SK-N-SH (cell line): ENCODE measurements around the gene YY1. TPM values are rescaled to one million over a fixed set of nuclear protein-coding genes. Genes with fewer than 3 reads are reported as not detected.

ENCODE experiments used
- CTCF ChIA-PET: fragments of 300-600, 350-600 bp; formaldehyde crosslinking; extraction: SDS; loops from one replicate; lab custom pipeline; 2021; lab: Yijun Ruan, JAX
- POLR2A ChIA-PET: fragments of 350-600 bp; sonication (Branson Sonifier 250); formaldehyde crosslinking; extraction: SDS; loops from one replicate; lab custom pipeline; 2020; ENCODE audit warnings: antibody characterized with exemption, inconsistent platforms; lab: Yijun Ruan, JAX
- DNase-seq: peaks from one replicate; pipeline ENCODE4 v3.0.0; 2012
- H2AFZ ChIP-seq: fragments of 200-600 bp; sonication (generic); 2 replicates; pipeline ENCODE4 v1.8.1; 2016; ENCODE audit warnings: antibody characterized with exemption, mild to moderate bottlenecking, low read depth
- H3F3A ChIP-seq: fragments of 200-600 bp; sonication (generic); replicated peaks from 2 replicates; pipeline ENCODE3; 2016; ENCODE audit warnings: antibody characterized with exemption, mild to moderate bottlenecking; ENCODE audit not compliant: insufficient read depth
- H3K27ac ChIP-seq, 2 experiments: fragments of 200-500 bp in 1 of 2; fragments of 200-600 bp in 1 of 2; sonication (Bioruptor generic) in 1 of 2; sonication (generic), shearing (Covaris generic) in 1 of 2; 2 replicates each; pipeline versions ENCODE4 v1.5.1 to v1.6.1; 2014 to 2016; ENCODE audit warnings: low read depth in 2 of 2, inconsistent platforms in 1 of 2, low read length in 1 of 2, mild to moderate bottlenecking in 1 of 2, mixed read lengths in 1 of 2
- H3K27me3 ChIP-seq: fragments of 200-600 bp; sonication (generic), shearing (Covaris generic); 2 replicates; pipeline ENCODE4 v1.6.1; 2016; ENCODE audit warnings: mixed run types; ENCODE audit not compliant: insufficient read depth
- H3K36me3 ChIP-seq, 2 experiments: fragments of 200-500 bp in 1 of 2; fragments of 200-600 bp in 1 of 2; sonication (Bioruptor generic) in 1 of 2; sonication (generic) in 1 of 2; replicated peaks in 1 of 2; 2 replicates each; pipeline versions ENCODE3 to v1.5.1; 2014 to 2016; ENCODE audit warnings: low read length in 1 of 2, mild to moderate bottlenecking in 1 of 2; ENCODE audit not compliant: insufficient read depth in 2 of 2, control insufficient read depth in 1 of 2
- H3K4me1 ChIP-seq, 2 experiments: fragments of 200-500 bp in 1 of 2; fragments of 200-600 bp in 1 of 2; sonication (Bioruptor generic) in 1 of 2; sonication (generic), shearing (Covaris generic) in 1 of 2; 2 replicates each; pipeline versions ENCODE4 v1.5.1 to v1.6.1; 2014 to 2016; ENCODE audit warnings: low read depth in 1 of 2, low read length in 1 of 2, mixed run types in 1 of 2; ENCODE audit not compliant: insufficient read depth in 2 of 2, control insufficient read depth in 1 of 2
- H3K4me2 ChIP-seq: fragments of 200-600 bp; sonication (generic), shearing (Covaris generic); 2 replicates; pipeline ENCODE4 v1.6.1; 2017; ENCODE audit warnings: mixed run types
- H3K4me3 ChIP-seq, 2 experiments: fragments of 200-500 bp in 1 of 2; fragments of 200-600 bp in 1 of 2; sonication (Bioruptor generic) in 1 of 2; sonication (generic), shearing (Covaris generic) in 1 of 2; 2 replicates each; pipeline versions ENCODE4 v1.5.1 to v1.8.1; 2014 to 2016; ENCODE audit warnings: low read depth in 2 of 2, inconsistent platforms in 1 of 2, low read length in 1 of 2, mild to moderate bottlenecking in 1 of 2, mixed read lengths in 1 of 2, moderate library complexity in 1 of 2
- H3K79me2 ChIP-seq: fragments of 200-600 bp; sonication (generic); 2 replicates; pipeline ENCODE4 v1.8.1; 2017; ENCODE audit warnings: mild to moderate bottlenecking; ENCODE audit not compliant: insufficient read depth
- H3K9ac ChIP-seq: fragments of 200-600 bp; sonication (generic); 2 replicates; pipeline ENCODE4 v1.6.1; 2017; ENCODE audit warnings: mixed run types
- H3K9me2 ChIP-seq: fragments of 200-600 bp; sonication (generic); 2 replicates; pipeline ENCODE4 v1.6.1; 2017; ENCODE audit warnings: mixed run types
- H3K9me3 ChIP-seq: fragments of 200-600 bp; sonication (generic); 2 replicates; pipeline ENCODE4 v1.6.1; 2017; ENCODE audit warnings: mixed run types, mild to moderate bottlenecking, moderate library complexity
- H4K20me1 ChIP-seq: fragments of 200-600 bp; sonication (generic); 2 replicates; pipeline ENCODE4 v1.6.1; 2017; ENCODE audit warnings: mild to moderate bottlenecking, mixed run types; ENCODE audit not compliant: insufficient read depth
- CHD2 ChIP-seq: fragments of 150-350 bp; IDR thresholded peaks from 2 replicates; pipeline ENCODE4 v1.6.1; 2018; ENCODE audit warnings: low read length; ENCODE audit not compliant: partially characterized antibody
- CTCF ChIP-seq: fragments of 200-600 bp; sonication (generic); IDR thresholded peaks from 2 replicates; pipeline ENCODE4 v1.6.1; 2017; ENCODE audit warnings: antibody characterized with exemption, mild to moderate bottlenecking, moderate library complexity
- EP300 ChIP-seq, 2 experiments: IDR thresholded peaks; 2 replicates each; pipeline versions ENCODE4 v1.4.0 to v1.6.1; 2012; ENCODE audit warnings: borderline replicate concordance in 1 of 2, low read depth in 1 of 2, low read length in 1 of 2
- EZH2phosphoT487 ChIP-seq: fragments of 200-600 bp; sonication (generic); IDR thresholded peaks from 2 replicates; pipeline ENCODE4 v1.6.1; 2017; ENCODE audit warnings: low read depth, mixed run types, mild to moderate bottlenecking, antibody characterized with exemption, moderate library complexity, borderline replicate concordance
- FOSL2 ChIP-seq: IDR thresholded peaks from 2 replicates; pipeline ENCODE4 v1.4.0; 2012; ENCODE audit warnings: low read depth, mild to moderate bottlenecking, moderate library complexity, borderline replicate concordance
- FOXJ3 ChIP-seq: sonication (generic); formaldehyde crosslinking; IDR thresholded peaks from 2 replicates; pipeline ENCODE4 v1.5.1; 2020; ENCODE audit warnings: mild to moderate bottlenecking, missing genetic modification reagents
- GABPA ChIP-seq: IDR thresholded peaks from 2 replicates; pipeline ENCODE4 v1.4.0; 2012; ENCODE audit warnings: low read depth, mild to moderate bottlenecking
- GATA2 ChIP-seq: sonication (generic); formaldehyde crosslinking; IDR thresholded peaks from 2 replicates; pipeline ENCODE4 v1.5.0; 2020; ENCODE audit warnings: mild to moderate bottlenecking, missing genetic modification reagents
- IRF3 ChIP-seq: fragments of 150-350 bp; IDR thresholded peaks from 2 replicates; pipeline ENCODE4 v1.6.1; 2016; ENCODE audit warnings: mild to moderate bottlenecking, low read depth, low read length
- JUND ChIP-seq: IDR thresholded peaks from 2 replicates; pipeline ENCODE4 v1.4.0; 2012
- MAX ChIP-seq: IDR thresholded peaks from 2 replicates; pipeline ENCODE4 v1.4.0; 2012; ENCODE audit warnings: low read depth
- MEF2A ChIP-seq: IDR thresholded peaks from 2 replicates; pipeline ENCODE4 v1.4.0; 2012; ENCODE audit warnings: low read depth, borderline replicate concordance
- NRF1 ChIP-seq: IDR thresholded peaks from 2 replicates; pipeline ENCODE4 v1.6.1; 2012; ENCODE audit warnings: low read depth, mild to moderate bottlenecking, low read length
- POLR2AphosphoS5 ChIP-seq: IDR thresholded peaks from 2 replicates; pipeline ENCODE4 v1.6.1; 2012; ENCODE audit warnings: low read depth, low read length
- RAD21 ChIP-seq: IDR thresholded peaks from 2 replicates; pipeline ENCODE4 v1.6.1; 2012; ENCODE audit warnings: mild to moderate bottlenecking, low read length
- RCOR1 ChIP-seq: fragments of 150-350 bp; IDR thresholded peaks from 2 replicates; pipeline ENCODE4 v1.6.1; 2017; ENCODE audit warnings: antibody characterized with exemption, low read length
- SIN3A ChIP-seq: IDR thresholded peaks from 2 replicates; pipeline ENCODE4 v1.6.1; 2012; ENCODE audit warnings: low read depth, mild to moderate bottlenecking, low read length, moderate library complexity, borderline replicate concordance
- TAF1 ChIP-seq: IDR thresholded peaks from 2 replicates; pipeline ENCODE4 v1.6.1; 2012; ENCODE audit warnings: low read depth, mild to moderate bottlenecking, low read length, moderate library complexity, borderline replicate concordance
- USF2 ChIP-seq: fragments of 150-350 bp; IDR thresholded peaks from 2 replicates; pipeline ENCODE4 v1.6.1; 2017; ENCODE audit warnings: antibody characterized with exemption, low read length, low read depth, borderline replicate concordance
- WGBS: methylation state at CpG from one replicate; pipeline ENCODE4 v1.1.6; 2017; ENCODE audit warnings: low lambda C conversion rate; 5-methylcytosine and 5-hydroxymethylcytosine counted together
- polyA plus RNA-seq, 3 experiments: library from polyadenylated mRNA; depleted of rRNA; stranded (reverse); fragments of >200 nt; gene quantifications; 2 replicates each; pipeline ENCODE4 v1.2.3, GENCODE V29; 2012

YY1 gene
- polyA plus RNA-seq, 1 of the 3 experiments (the other 2 are of a cell fraction) = 18.1 TPM

- 87% methylated on average over 9 of the region's 13 CpGs for WGBS
- ChIA-PET CTCF (interaction anchor here (1.8 to 3.1 kb wide), 2 partner anchors 10 to 12 kb away, joined by 5 to 11 read pairs; no protein-coding TSS in a partner anchor), POLR2A (interaction anchor here (0.5 kb wide), 1 partner anchor 57 kb away, joined by 3 read pairs; no protein-coding TSS in a partner anchor)
Observed at GRCh38 chr14:100291305-100292075, 52.5 kb downstream of the YY1 start.

More at GRCh38 chr14:100291305-100292075, 52.5 kb downstream of the YY1 start:
- no peak overlapping the region for H3K9ac ChIP-seq
- H3K9me3 ChIP-seq = no peaks in the 10 kb centered on the region
- H3K4me3 ChIP-seq = no peak overlapping the region
- peaks cover 3% of the 10 kb centered on the region; the same call in 1 of the 2 replicates for H3K79me2 ChIP-seq
- H2AFZ ChIP-seq = no peak overlapping the region
- no peaks in the 10 kb centered on the region for H3K27me3 ChIP-seq
- no peaks in the 10 kb centered on the region for H3F3A ChIP-seq
- H3K4me2 ChIP-seq = no peak overlapping the region
- H4K20me1 ChIP-seq = 0 out of 2 replicates have a peak, but pooled peaks cover 2% of the 10 kb centered on the region
- H3K9me2 ChIP-seq = no peaks in the 10 kb centered on the region
- no peak overlapping the region; a peak in 1 of 4 replicates for H3K27ac ChIP-seq
- peaks cover 0 to 23% of the 10 kb centered on the region in 2 experiments; a peak in 1 of 4 replicates for H3K4me1 ChIP-seq
- peak; percentile 23 for DNase-seq
- TF ChIP-seq POLR2AphosphoS5 (no peak), EZH2phosphoT487 (no peak), IRF3 (no peak), RCOR1 (no peak), NRF1 (no peak), CHD2 (no peak), JUND (no peak), USF2 (no peak), CTCF (no peak), GATA2 (no peak), FOXJ3 (CRISPR knock-in tag) (no peak), TAF1 (no peak), FOSL2 (no peak), EP300 (IDR thresholded peaks at IDR 0.05; ENCODE audit: borderline replicate concordance in 1 of 2, low read depth in 1 of 2, low read length in 1 of 2) (no peak), MAX (no peak), RAD21 (no peak), GABPA (no peak), MEF2A (no peak), SIN3A (no peak)
- peaks cover 0 to 18% of the 10 kb centered on the region in 2 experiments for H3K36me3 ChIP-seq
